Suppressor macrophage (primary cell): ENCODE measurements around the gene HMCN1.
A peak's percentile ranks its signal among the peaks of the same experiment; 100 is the strongest.

Experiments used
- DNase-seq, 4 experiments: peaks; one replicate each; pipeline ENCODE4 v3.0.0-alpha.2; 2020 to 2022

HMCN1 gene

GRCh38 chr1:185807275-185807674 lies 73.1 kb downstream of the HMCN1 start:
- no peak for DNase-seq

DNA sequence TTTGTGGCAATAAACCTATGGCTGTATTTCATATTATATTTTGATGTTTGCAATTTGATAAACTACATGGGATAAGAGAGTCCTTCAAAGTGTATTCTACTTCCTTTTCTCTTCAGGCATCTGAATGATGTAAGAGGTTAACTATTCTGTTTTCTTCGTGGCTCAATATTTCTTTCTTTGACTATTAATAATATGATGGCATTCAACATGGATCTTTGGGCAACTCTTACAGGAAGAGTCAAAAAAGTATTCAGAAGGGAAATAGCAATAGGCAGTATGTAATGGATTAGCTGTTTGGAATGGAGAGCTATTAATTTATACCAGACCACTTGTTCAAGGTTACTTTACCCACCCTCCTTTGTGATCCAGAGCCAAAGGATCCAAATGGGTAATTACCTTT lies 74.4 kb downstream of the HMCN1 start:
- no peak for DNase-seq

GRCh38 chr1:185811073-185811709 lies 77.0 kb downstream of the HMCN1 start:
- peak; percentile 3 to 46 (median 42) for DNase-seq

DNA sequence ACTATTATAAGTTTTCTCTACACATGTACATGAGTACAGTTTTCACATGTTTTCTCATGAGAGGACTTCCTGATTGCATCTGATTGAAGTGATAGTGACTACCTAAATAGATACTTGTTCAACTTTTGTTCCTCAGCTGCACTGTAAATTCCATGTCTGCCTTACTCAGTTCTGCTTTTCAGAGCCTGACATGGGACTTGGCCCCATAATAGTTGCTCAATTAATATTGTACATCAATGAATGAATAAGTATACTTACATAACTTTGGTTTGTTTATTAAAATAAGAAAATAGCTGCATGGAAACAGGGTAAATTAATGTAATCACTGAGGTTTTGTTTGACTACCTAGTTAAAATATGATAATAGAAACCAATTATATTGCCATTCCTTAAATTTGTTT lies 78.7 kb downstream of the HMCN1 start:
- DNase-seq: peak in 3 of 4 experiments; percentile 2 to 28 (median 7)

- DNase-seq: peak; percentile 26 to 70 (median 47)
These were observed 79.3 kb downstream of the HMCN1 start for GRCh38 chr1:185813401-185813979.

- DNase-seq: no peak
These were observed 82.3 kb downstream of the HMCN1 start for GRCh38 chr1:185816460-185816859.

DNA sequence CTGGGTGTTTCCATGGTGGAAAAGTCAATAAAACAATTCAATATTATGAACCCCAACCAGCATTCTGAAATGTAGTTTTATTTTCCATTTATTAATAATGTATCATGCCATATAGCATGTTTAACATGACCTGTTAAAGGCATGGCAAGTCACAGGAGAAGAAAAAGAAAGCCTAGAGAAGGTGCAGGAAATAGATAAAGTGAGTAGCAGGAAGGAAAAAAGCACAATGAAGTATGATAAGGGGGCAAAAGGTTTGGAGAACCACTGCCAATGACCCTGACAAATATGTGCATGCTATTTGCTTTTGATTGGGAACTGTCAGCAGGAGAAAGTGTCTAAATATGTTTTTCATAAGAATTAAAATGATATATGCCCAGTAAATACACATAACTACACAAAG lies 85.6 kb downstream of the HMCN1 start:
- DNase-seq: no peak

DNA sequence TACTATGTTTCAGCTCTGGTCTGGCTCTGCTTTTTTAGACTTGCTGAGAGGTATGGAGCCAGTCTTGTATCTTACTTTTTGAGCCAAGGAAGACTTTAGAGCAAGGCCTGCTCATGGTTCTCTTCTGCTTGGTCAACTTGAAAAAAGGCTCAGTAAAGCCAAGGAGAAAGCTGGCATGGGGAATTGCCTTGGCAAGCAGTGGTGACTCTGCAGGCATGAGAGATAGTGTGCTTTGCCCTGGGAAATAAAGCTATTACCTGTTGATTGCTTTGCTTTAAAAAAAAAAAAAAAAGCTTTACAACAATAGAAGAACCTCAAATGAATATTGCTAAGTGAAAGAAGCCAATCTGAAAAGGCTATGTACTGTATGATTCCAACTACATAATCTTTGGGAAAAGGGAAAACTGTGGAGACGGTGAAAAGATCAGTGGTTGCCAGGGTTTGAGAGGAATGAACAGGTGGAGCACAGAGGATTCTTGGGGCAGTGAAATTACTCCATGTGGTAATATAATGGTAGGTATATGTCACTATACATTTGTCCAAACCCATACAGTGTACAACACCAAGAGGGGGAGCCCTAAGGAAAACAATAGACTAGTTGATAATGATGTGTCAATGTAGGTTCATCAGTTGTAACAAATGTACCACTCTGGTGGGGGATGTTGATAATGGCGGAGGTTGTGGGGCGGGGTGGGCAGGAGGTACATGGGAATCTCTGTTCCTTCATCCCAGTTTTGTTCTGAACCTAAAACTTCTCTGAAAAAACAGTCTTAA lies 87.6 kb downstream of the HMCN1 start:
- DNase-seq: no peak

- DNase-seq: no peak
These were observed 89.3 kb downstream of the HMCN1 start for GRCh38 chr1:185823467-185823866.

DNA sequence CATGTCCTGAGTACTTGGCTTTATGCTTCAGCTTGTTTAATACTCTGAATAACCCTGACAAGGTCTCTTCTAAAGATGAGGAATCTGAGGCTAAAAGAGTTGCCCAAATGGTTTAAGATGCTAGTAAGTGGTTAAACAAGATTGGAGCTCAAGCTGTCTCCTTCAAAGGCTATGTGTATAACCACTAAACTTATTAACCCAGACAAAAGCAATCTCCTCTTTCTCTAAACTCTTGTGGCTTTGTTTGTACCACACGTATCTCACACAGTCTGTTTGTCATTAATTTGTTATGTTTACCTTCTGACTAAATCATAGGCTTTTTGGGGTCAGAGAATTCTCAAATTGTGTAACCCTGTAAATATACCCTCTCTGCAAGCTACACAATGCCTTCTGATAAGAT lies 89.9 kb downstream of the HMCN1 start:
- DNase-seq: no peak

DNA sequence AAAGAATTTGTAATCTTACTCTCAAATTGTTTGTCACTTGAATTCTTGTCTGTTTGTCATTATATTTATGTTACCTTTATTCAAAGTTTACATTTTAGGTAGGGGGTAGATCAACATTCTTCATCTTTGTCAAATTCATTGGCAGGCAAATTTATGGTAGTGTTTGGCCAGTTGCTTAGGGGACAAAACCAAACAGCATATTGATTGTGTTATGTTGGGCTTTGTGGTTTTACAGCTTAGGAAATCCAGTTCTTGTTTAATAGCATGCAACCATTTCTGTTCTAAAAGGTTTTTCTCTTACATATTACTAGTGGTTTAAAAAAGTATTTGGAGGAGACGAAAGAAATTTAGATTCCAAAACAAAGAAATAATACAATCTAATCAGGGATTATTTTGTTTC lies 91.4 kb downstream of the HMCN1 start:
- no peak for DNase-seq

DNA sequence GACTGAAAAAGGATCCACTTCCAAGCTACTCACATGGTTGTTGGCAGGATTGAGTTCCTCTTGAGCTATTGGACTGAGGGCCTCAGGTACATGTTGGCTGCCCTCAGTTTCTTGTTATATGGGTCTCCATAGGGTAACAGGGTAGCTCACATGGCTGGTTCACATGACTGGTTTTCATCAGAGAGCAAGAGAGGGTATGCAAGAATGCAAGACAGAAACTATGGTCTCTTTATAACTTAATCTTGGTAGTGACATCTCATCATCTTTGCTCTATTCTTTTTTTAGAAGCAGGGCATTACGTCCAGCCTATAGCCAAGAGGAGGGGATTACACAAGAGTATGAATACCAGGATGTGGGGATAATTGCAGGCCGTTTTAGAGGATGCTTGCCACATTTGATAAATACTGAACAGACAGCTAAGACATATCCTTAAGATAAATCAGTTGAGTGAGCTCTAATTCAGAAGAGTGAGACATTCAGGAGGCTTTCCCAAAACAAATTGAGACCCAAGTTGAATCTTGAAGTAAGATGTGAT lies 100.2 kb downstream of the HMCN1 start:
- no peak for DNase-seq

GRCh38 chr1:185835191-185835590 lies 101.0 kb downstream of the HMCN1 start:
- DNase-seq: no peak

DNA sequence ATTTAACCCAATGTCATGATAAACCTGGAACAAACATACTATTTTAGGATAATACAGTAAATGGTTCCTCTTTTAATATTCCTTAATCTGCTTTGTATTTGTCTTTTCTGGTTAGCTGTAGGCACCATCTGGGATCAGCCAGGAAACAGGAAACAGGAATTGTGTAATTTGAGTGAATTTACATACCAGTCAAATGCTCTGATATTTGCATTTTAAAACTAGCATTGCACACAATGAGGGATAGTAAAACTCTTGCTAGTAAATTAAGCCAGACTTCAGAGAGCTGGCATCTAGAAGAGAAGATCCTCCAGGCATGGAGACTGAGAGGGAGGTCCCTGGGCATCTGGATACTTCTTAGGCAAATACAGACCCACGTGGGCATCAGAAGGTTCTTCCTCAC lies 103.5 kb downstream of the HMCN1 start:
- DNase-seq: no peak

DNA sequence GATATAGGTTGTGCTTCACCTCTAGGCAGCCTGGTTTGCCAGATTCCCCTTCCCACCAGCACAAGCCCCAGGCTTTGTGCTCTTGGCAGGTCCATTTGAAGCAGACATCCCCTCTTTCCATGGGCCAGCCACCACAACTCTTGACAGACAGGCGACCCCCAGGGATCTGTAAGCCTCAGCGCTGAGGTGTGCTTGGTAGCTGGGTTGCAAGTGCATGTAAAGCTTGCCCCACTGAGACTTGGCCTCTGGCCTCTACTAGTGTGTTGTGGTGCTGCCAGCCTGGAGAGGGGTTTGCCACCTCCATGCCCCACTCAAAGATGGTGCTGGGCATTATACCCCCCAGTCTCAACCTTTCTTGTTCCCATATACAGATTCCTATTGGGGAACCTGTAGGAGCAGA lies 103.9 kb downstream of the HMCN1 start:
- DNase-seq: no peak

DNA sequence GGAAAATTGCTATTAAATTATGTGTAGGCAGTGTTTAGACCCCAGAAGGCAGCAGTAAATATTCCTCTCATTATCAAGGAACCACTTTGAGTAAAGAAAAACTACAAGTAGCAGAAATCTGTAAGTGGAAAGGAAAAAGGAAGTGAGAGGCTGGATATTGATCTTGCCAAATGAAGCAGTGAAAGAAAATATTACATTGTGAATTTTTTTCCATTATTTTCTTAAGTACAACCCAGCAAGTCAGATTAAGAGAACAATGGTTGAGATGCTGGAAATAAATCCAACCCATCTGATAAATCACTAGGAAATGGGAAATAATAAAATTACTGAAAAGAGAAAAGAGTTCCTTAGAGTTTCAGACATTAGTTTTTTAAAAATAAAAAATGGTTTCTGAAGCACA lies 106.7 kb downstream of the HMCN1 start:
- no peak for DNase-seq

DNA sequence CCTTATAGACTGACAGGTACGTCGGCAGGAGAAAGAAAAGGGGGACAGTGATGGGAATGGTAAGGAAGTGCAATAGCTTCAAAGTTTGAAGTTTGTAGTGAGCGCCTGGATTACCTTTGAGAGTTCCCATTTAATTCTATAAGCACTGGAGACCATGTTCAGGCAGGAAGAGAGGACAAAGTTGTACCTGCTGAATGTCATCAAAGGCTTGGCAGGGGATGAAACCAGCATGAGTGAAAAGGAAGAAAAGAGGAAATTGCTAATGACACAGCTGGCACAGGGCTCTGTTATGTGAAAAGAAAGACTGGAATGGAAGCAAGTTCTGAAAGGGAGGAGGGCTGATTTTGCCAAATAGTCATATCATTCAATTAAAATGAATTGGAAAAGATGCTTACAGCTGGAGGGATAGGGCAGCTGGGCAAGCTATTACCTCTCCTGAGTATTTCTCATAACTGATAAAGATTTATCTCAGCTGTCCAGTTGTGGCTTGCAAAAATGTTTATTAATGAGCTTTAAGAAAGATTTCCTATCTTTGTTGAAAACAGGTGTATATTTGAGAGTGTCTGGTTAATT lies 109.2 kb downstream of the HMCN1 start:
- DNase-seq: no peak

DNA sequence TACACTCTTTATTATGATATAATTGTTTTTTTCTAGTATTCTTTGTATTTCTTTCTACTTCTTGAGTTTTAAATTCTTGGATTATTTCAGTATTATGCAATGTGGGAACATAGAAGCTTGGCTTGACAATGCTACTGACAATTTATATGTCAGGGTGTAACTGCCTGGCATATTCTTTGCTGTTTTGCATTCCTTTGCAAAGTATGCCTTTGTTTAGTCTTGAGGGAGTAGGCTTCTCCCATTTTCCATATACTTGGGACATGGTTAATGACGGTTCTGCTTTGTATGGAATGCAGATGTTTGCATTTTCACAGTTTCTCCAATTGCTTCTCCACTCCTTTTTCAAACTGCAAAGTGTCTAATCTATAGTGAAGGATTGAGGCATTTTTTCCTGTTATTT lies 109.8 kb downstream of the HMCN1 start:
- no peak for DNase-seq

DNA sequence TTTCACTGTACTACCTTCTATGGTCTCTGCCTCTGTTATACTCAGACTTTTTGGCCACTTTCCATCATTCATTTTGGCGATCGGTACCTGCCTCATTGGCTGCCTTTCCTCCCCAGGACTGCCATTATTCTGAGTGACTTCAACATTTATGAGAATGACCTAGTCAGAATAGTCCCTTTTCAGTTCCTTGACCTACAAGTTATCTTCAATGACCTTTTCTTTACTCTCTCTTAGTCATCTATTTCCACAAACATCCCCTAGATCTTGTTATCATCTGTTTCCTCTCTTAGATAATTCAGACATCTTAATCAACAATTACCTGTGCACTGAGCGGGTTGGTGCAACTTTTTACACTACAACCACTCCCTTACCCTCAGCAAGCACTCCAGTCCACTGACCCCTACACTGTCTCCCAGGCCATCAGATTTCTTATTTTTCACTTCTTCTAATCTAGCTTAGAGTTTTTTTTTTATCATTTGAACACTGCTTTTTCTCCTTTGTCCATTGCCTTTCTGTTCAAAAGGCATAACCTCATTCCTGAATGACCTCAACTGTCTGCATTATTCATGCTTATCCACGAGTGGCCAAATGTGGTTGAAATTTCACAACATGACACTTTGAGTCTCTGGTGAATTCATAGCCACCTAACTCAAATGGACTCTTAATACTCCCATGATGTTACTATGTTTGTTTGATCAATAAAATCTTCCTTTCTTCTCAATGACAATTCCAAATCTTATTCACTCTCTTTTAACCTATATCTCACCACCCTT lies 112.7 kb downstream of the HMCN1 start:
- no peak for DNase-seq

DNA sequence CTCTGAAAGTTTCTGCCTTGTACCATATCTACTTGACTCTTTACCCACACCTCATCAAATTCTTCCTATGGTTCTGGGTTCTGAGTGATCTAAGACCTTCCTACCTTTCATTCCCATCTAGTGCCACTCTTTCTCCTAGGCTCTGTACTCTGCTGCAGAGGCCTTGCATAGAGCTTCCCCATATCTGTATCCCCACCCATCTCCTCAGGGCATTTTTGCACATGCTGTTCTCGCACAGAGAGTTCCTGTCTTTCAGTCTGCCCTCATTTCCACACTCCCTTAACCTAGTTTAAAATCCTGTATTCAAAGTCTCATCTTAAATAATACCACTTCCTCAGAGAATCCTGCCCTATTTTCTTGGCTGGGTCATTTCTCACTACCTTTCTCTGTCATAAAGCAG lies 114.8 kb downstream of the HMCN1 start:
- no peak for DNase-seq

GRCh38 chr1:185850366-185850765 lies 116.2 kb downstream of the HMCN1 start:
- DNase-seq: no peak

- DNase-seq: no peak
These were observed 119.5 kb downstream of the HMCN1 start for GRCh38 chr1:185853739-185854138.

- no peak for DNase-seq
These were observed 122.3 kb downstream of the HMCN1 start for GRCh38 chr1:185856482-185856881.
